ENCODE data around the gene ABTB2.

The ABTB2 gene

GRCh38 chr11:34341096-34341495 is 16.7 kb downstream of the ABTB2 start:
- DNase-seq = no peak

GRCh38 chr11:34340653-34341052 is 17.2 kb downstream of the ABTB2 start:
- DNase-seq = no peak

GRCh38 chr11:34339149-34340064 is 18.4 kb downstream of the ABTB2 start:
- DNase-seq = no peak

GRCh38 chr11:34337016-34337415 is 20.8 kb downstream of the ABTB2 start:
- DNase-seq = no peak

- DNase-seq = no peak
Measured at GRCh38 chr11:34335801-34336200, 22.0 kb downstream of the ABTB2 start.

GRCh38 chr11:34335331-34335730 is 22.5 kb downstream of the ABTB2 start:
- DNase-seq = no peak

- DNase-seq = no peak
Measured at GRCh38 chr11:34333787-34334186, 24.0 kb downstream of the ABTB2 start.

- DNase-seq = no peak
Measured at GRCh38 chr11:34332524-34332923, 25.3 kb downstream of the ABTB2 start.

GRCh38 chr11:34331736-34332135 is 26.1 kb downstream of the ABTB2 start:
- no peak for DNase-seq

GRCh38 chr11:34331329-34331728 is 26.5 kb downstream of the ABTB2 start:
- DNase-seq = no peak

GRCh38 chr11:34330653-34331052 is 27.2 kb downstream of the ABTB2 start:
- no peak for DNase-seq

GRCh38 chr11:34329876-34330275 is 27.9 kb downstream of the ABTB2 start:
- no peak for DNase-seq

GRCh38 chr11:34328632-34328910 is 29.2 kb downstream of the ABTB2 start:
- no peak for DNase-seq

GRCh38 chr11:34327804-34328631 is 29.8 kb downstream of the ABTB2 start:
- peak; percentile 47 for DNase-seq

- no peak for DNase-seq
Measured at GRCh38 chr11:34324466-34324865, 33.3 kb downstream of the ABTB2 start.

- no peak for DNase-seq
Measured at GRCh38 chr11:34323601-34324000, 34.2 kb downstream of the ABTB2 start.

- DNase-seq = no peak
Measured at GRCh38 chr11:34318111-34319037, 39.4 kb downstream of the ABTB2 start.

- no peak for DNase-seq
Measured at GRCh38 chr11:34317666-34318065, 40.1 kb downstream of the ABTB2 start.

- DNase-seq = no peak
Measured at GRCh38 chr11:34317036-34317360, 40.8 kb downstream of the ABTB2 start.

- no peak for DNase-seq
Measured at GRCh38 chr11:34316347-34317035, 41.3 kb downstream of the ABTB2 start.

GRCh38 chr11:34315394-34315793 is 42.4 kb downstream of the ABTB2 start:
- no peak for DNase-seq

- no peak for DNase-seq
Measured at GRCh38 chr11:34314936-34315335, 42.9 kb downstream of the ABTB2 start.

- DNase-seq = no peak
Measured at GRCh38 chr11:34314176-34314575, 43.6 kb downstream of the ABTB2 start.

Data from NCI-H1694 treated with DMSO at 0.1 percent for 48 hours (cell line).